HepG2 (cell line): Measurements from ENCODE around the gene ILDR2. TPM values are rescaled to one million over a fixed set of nuclear protein-coding genes. Genes with fewer than 3 reads are reported as not detected.

ENCODE experiments used
- ARNTL ChIP-seq: sonication (generic); formaldehyde crosslinking; IDR thresholded peaks from 2 replicates; pipeline ENCODE4 v1.4.0; 2020; ENCODE audit warnings: mild to moderate bottlenecking, missing genetic modification reagents
- ATRX ChIP-seq: sonication (generic); formaldehyde crosslinking; IDR thresholded peaks from 2 replicates; pipeline ENCODE4 v1.4.0; 2020; ENCODE audit warnings: missing genetic modification reagents, borderline replicate concordance
- CC2D1A ChIP-seq: sonication (generic); formaldehyde crosslinking; IDR thresholded peaks from 2 replicates; pipeline ENCODE4 v1.8.1; 2023; ENCODE audit warnings: mild to moderate bottlenecking, missing genetic modification reagents
- CENPT ChIP-seq: sonication (generic); formaldehyde crosslinking; IDR thresholded peaks from 2 replicates; pipeline ENCODE4 v1.8.0; 2022; ENCODE audit warnings: low read depth, mild to moderate bottlenecking, moderate library complexity, missing genetic modification reagents
- DPF2 ChIP-seq: sonication (generic); formaldehyde crosslinking; IDR thresholded peaks from 2 replicates; pipeline ENCODE4 v1.4.0; 2020; ENCODE audit warnings: mild to moderate bottlenecking, low read depth, missing genetic modification reagents, borderline replicate concordance
- MBNL3 ChIP-seq: fragments of 250-450 bp; sonication (Bioruptor Pico); conservative IDR thresholded peaks from 2 replicates; pipeline ENCODE4 v1.8.0; 2022; ENCODE audit warnings: mild to moderate bottlenecking, inconsistent platforms
- MEF2D ChIP-seq: sonication (generic); formaldehyde crosslinking; IDR thresholded peaks from 2 replicates; pipeline ENCODE4 v1.5.1; 2020; ENCODE audit warnings: mild to moderate bottlenecking, missing genetic modification reagents
- NAIF1 ChIP-seq: sonication (generic); formaldehyde crosslinking; IDR thresholded peaks from 2 replicates; pipeline ENCODE4 v1.5.0; 2020; ENCODE audit warnings: mild to moderate bottlenecking, missing genetic modification reagents, borderline replicate concordance
- RFX5 ChIP-seq: IDR thresholded peaks from 2 replicates; pipeline ENCODE4 v1.6.1; 2011; ENCODE audit warnings: low read depth, low read length, improper control_type of control experiment
- RNF219 ChIP-seq: sonication (generic); formaldehyde crosslinking; IDR thresholded peaks from 2 replicates; pipeline ENCODE4 v1.5.0; 2020; ENCODE audit warnings: mild to moderate bottlenecking, missing genetic modification reagents
- SALL2 ChIP-seq: sonication (generic); formaldehyde crosslinking; IDR thresholded peaks from 2 replicates; pipeline ENCODE4 v1.8.1; 2023; ENCODE audit warnings: mild to moderate bottlenecking, missing genetic modification reagents, inconsistent platforms
- TBL1XR1 ChIP-seq: fragments of 150-350 bp; IDR thresholded peaks from 2 replicates; pipeline ENCODE4 v1.6.1; 2014; ENCODE audit warnings: borderline replicate concordance, low read length; ENCODE audit not compliant: partially characterized antibody
- TOE1 ChIP-seq: sonication (generic); formaldehyde crosslinking; IDR thresholded peaks from 2 replicates; pipeline ENCODE4 v1.4.0; 2020; ENCODE audit warnings: mild to moderate bottlenecking, missing genetic modification reagents
- TRAFD1 ChIP-seq: sonication (generic); formaldehyde crosslinking; IDR thresholded peaks from 2 replicates; pipeline ENCODE4 v1.5.1; 2020; ENCODE audit warnings: missing genetic modification reagents, mild to moderate bottlenecking, borderline replicate concordance
- ZC3H4 ChIP-seq: sonication (generic); formaldehyde crosslinking; IDR thresholded peaks from 2 replicates; pipeline ENCODE4 v1.4.0; 2020; ENCODE audit warnings: missing genetic modification reagents, borderline replicate concordance
- ZNF296 ChIP-seq: sonication (generic); formaldehyde crosslinking; conservative IDR thresholded peaks from 2 replicates; pipeline ENCODE4 v1.5.0; 2020; ENCODE audit warnings: mild to moderate bottlenecking, missing genetic modification reagents
- ZNF34 ChIP-seq: sonication (generic); formaldehyde crosslinking; IDR thresholded peaks from 2 replicates; pipeline ENCODE4 v1.4.0; 2020; ENCODE audit warnings: mild to moderate bottlenecking, missing genetic modification reagents, borderline replicate concordance
- ZNF737 ChIP-seq: sonication (generic); formaldehyde crosslinking; IDR thresholded peaks from 2 replicates; pipeline ENCODE4 v1.5.0; 2020; ENCODE audit warnings: missing genetic modification reagents, mild to moderate bottlenecking, borderline replicate concordance
- polyA plus RNA-seq, 8 experiments: library from polyadenylated mRNA; depleted of rRNA in 3 of 8; stranded (reverse) in 7 of 8; unstranded in 1 of 8; fragments of >200 nt; fragmentation: Illumina TruSeq in 4 of 8; extraction: Trizol in 4 of 8; gene quantifications; 2 replicates each; pipeline versions ENCODE4 v1.2.1 to v1.2.3, GENCODE V29; 2011 to 2016; ENCODE audit warnings: low read depth in 4 of 8, missing spikeins in 1 of 8, mixed read lengths in 1 of 8; ENCODE audit not compliant: insufficient read depth in 1 of 8
- total RNA-seq, 5 experiments: library from RNA; depleted of rRNA; stranded (reverse); fragments of >200 nt; fragmentation: Illumina TruSeq; extraction: Trizol; gene quantifications; 2 replicates each; pipeline ENCODE4 v1.2.3, GENCODE V29; 2016; ENCODE audit warnings: low read depth in 1 of 5
- TF ChIP-seq, protein P1 (sequence below): sonication (generic); formaldehyde crosslinking; IDR thresholded peaks from 2 replicates; pipeline ENCODE4 v1.8.0; 2022; ENCODE audit warnings: missing genetic modification reagents, mild to moderate bottlenecking, inconsistent platforms, borderline replicate concordance
- TF ChIP-seq, protein P2 (sequence below): sonication (generic); formaldehyde crosslinking; IDR thresholded peaks from 2 replicates; pipeline ENCODE4 v1.4.0; 2020; ENCODE audit warnings: missing genetic modification reagents

Gene ILDR2
- total and polyA plus RNA-seq, 2 of the 13 experiments (the other 11 are each of a cell fraction or from before 2014, with no cell fraction given): 0.04 TPM; not detected in 1

- TF ChIP-seq RFX5: no peak
- peak; percentile 69; the same call in 1 of the 2 replicates for TF ChIP-seq MEF2D
- TF ChIP-seq, protein P1, sequence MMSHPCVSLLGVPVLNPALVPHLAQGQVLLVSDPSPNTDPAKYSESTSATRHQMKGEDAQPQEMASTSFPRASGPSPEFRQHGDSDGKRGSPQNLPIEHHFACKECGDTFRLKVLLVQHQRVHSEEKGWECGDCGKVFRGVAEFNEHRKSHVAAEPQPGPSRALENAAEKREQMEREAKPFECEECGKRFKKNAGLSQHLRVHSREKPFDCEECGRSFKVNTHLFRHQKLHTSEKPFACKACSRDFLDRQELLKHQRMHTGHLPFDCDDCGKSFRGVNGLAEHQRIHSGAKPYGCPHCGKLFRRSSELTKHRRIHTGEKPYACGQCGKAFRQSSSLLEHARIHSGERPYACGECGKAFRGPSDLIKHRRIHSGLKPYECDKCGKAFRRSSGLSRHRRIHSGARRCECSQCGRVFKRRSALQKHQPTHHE: 0 out of 2 replicates have a peak, but pooled peaks have one; percentile 33
- TF ChIP-seq DPF2: no peak
- no peak for TF ChIP-seq CC2D1A
- TF ChIP-seq SALL2 (CRISPR knock-in tag): no peak; the same call in 1 of the 2 replicates
- no peak for TF ChIP-seq ZNF737 (CRISPR knock-in tag)
- TF ChIP-seq, protein P2, sequence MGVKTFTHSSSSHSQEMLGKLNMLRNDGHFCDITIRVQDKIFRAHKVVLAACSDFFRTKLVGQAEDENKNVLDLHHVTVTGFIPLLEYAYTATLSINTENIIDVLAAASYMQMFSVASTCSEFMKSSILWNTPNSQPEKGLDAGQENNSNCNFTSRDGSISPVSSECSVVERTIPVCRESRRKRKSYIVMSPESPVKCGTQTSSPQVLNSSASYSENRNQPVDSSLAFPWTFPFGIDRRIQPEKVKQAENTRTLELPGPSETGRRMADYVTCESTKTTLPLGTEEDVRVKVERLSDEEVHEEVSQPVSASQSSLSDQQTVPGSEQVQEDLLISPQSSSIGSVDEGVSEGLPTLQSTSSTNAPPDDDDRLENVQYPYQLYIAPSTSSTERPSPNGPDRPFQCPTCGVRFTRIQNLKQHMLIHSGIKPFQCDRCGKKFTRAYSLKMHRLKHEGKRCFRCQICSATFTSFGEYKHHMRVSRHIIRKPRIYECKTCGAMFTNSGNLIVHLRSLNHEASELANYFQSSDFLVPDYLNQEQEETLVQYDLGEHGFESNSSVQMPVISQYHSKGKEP: no peak
- TF ChIP-seq ARNTL (CRISPR knock-in tag): 0 out of 2 replicates have a peak, but pooled peaks have one; percentile 29
- TF ChIP-seq ZC3H4 (CRISPR knock-in tag): no peak
- no peak for TF ChIP-seq CENPT (CRISPR knock-in tag)
- TF ChIP-seq TBL1XR1: peak; percentile 26
- no peak for TF ChIP-seq ATRX (CRISPR knock-in tag)
- TF ChIP-seq NAIF1 (CRISPR knock-in tag): no peak
- TF ChIP-seq ZNF34: no peak
- no peak for TF ChIP-seq ZNF296 (CRISPR knock-in tag)
- TF ChIP-seq TOE1 (CRISPR knock-in tag): no peak; the same call in 1 of the 2 replicates
- TF ChIP-seq MBNL3 (CRISPR knock-in tag): no peak
- TF ChIP-seq TRAFD1 (CRISPR knock-in tag): no peak
- no peak for TF ChIP-seq RNF219 (CRISPR knock-in tag)
Observed at GRCh38 chr1:166875734-166876539, 99.4 kb downstream of the ILDR2 start, which contains the start of gene TADA1 (continued).
